Endothelial cell of umbilical vein (primary cell): ENCODE data around the gene RTF2. TPM values are rescaled to one million over a fixed set of nuclear protein-coding genes. Genes with fewer than 3 reads are reported as not detected.

Experiments
- BruUV-seq: library from RNA; stranded (reverse); fragments of 400-500 nt; replicated peaks from 2 replicates; lab custom pipeline; 2021; lab: Mats Ljungman, UMichigan
- CTCF ChIA-PET: fragments of 300-600, 350-600 bp; sonication (Branson Sonifier 250); formaldehyde crosslinking; loops from one replicate; lab custom pipeline; 2021; ENCODE audit warnings: antibody characterized with exemption, inconsistent platforms; lab: Charles Lee
- POLR2A ChIA-PET: fragments of 300-600, 350-600 bp; sonication (Branson Sonifier 250); formaldehyde crosslinking; loops from one replicate; lab custom pipeline; 2021; ENCODE audit warnings: antibody characterized with exemption, inconsistent platforms; lab: Charles Lee
- DNase-seq: peaks from one replicate; pipeline ENCODE4 v3.0.0-alpha.2; 2011; ENCODE audit warnings: low read depth, low spot score
- FAIRE-seq: peaks from 2 replicates; lab custom pipeline; 2011; peaks lifted over from hg19 to GRCh38; lab: Jason Lieb, UNC
- H2AFZ ChIP-seq: 2 replicates; pipeline ENCODE4 v1.6.0; 2012; ENCODE audit warnings: low read depth, low read length, control low read depth, inconsistent platforms
- H3K27ac ChIP-seq: 2 replicates; pipeline ENCODE4 v1.5.1; 2011; ENCODE audit warnings: low read depth, mild to moderate bottlenecking, control low read depth, low read length, moderate library complexity; ENCODE audit not compliant: insufficient read depth
- H3K27me3 ChIP-seq, 2 experiments: 2 replicates each; pipeline versions ENCODE4 v1.6.0 to v1.6.1; 2011; ENCODE audit warnings: low read length in 2 of 2, mixed read lengths in 1 of 2; ENCODE audit not compliant: control insufficient read depth in 2 of 2, insufficient read depth in 2 of 2
- H3K36me3 ChIP-seq, 2 experiments: 2 replicates in 1 of 2; 3 replicates in 1 of 2; pipeline ENCODE4 v1.5.1; 2011; ENCODE audit warnings: low read length in 2 of 2, mild to moderate bottlenecking in 1 of 2, moderate library complexity in 1 of 2; ENCODE audit not compliant: control insufficient read depth in 2 of 2, insufficient read depth in 2 of 2; ENCODE audit errors: extremely low read depth in 1 of 2
- H3K4me1 ChIP-seq: 3 replicates; pipeline ENCODE4 v1.5.1; 2011; ENCODE audit warnings: mild to moderate bottlenecking, low read length; ENCODE audit not compliant: control insufficient read depth, insufficient read depth; ENCODE audit errors: extremely low read depth
- H3K4me2 ChIP-seq: 2 replicates; pipeline ENCODE4 v1.6.1; 2011; ENCODE audit warnings: low read length, control low read depth, mixed read lengths; ENCODE audit not compliant: insufficient read depth
- H3K4me3 ChIP-seq, 3 experiments: fragments of 200-600 bp in 1 of 3; sonication (generic), shearing (Covaris generic) in 1 of 3; replicated peaks in 1 of 3; 2 replicates each; pipeline ENCODE4 v1.5.1; 2011 to 2016; ENCODE audit warnings: control low read depth in 3 of 3, low read length in 3 of 3, mild to moderate bottlenecking in 2 of 3, inconsistent platforms in 1 of 3, low read depth in 1 of 3, moderate library complexity in 1 of 3; ENCODE audit not compliant: insufficient read depth in 1 of 3
- H3K79me2 ChIP-seq: 2 replicates; pipeline ENCODE4 v1.6.0; 2012; ENCODE audit warnings: low read length, inconsistent platforms; ENCODE audit not compliant: control insufficient read depth, insufficient read depth
- H3K9ac ChIP-seq: replicated peaks from 2 replicates; pipeline ENCODE3; 2011; ENCODE audit warnings: low read length, control low read depth; ENCODE audit not compliant: insufficient read depth; ENCODE audit errors: extremely low read depth
- H3K9me1 ChIP-seq: replicated peaks from 3 replicates; pipeline ENCODE4 v1.6.0; 2011; ENCODE audit warnings: mild to moderate bottlenecking, low read length; ENCODE audit not compliant: control insufficient read depth, insufficient read depth; ENCODE audit errors: extremely low read depth
- H3K9me3 ChIP-seq: replicated peaks from 2 replicates; pipeline ENCODE4 v1.5.1; 2012; ENCODE audit warnings: low read length, inconsistent platforms; ENCODE audit not compliant: control insufficient read depth, insufficient read depth
- H4K20me1 ChIP-seq: replicated peaks from 2 replicates; pipeline ENCODE3; 2011; ENCODE audit warnings: mild to moderate bottlenecking, low read length; ENCODE audit not compliant: control insufficient read depth, insufficient read depth; ENCODE audit errors: extremely low read depth
- EZH2 ChIP-seq: IDR thresholded peaks from 2 replicates; pipeline ENCODE4 v1.6.1; 2012; ENCODE audit warnings: borderline replicate concordance, low read depth, mild to moderate bottlenecking, moderate library complexity, low read length, inconsistent platforms; ENCODE audit not compliant: severe bottlenecking
- FOS ChIP-seq: IDR thresholded peaks from 2 replicates; pipeline ENCODE4 v1.6.1; 2011; ENCODE audit warnings: mild to moderate bottlenecking, low read length, moderate library complexity, borderline replicate concordance; ENCODE audit not compliant: insufficient read depth
- GATA2 ChIP-seq: IDR thresholded peaks from 2 replicates; pipeline ENCODE4 v1.7.0; 2011; ENCODE audit warnings: low read depth, mild to moderate bottlenecking, moderate library complexity, mixed read lengths, low read length; ENCODE audit not compliant: insufficient read length, insufficient read depth
- JUN ChIP-seq: IDR thresholded peaks from 2 replicates; pipeline ENCODE4 v1.6.1; 2011; ENCODE audit warnings: borderline replicate concordance, low read depth; ENCODE audit not compliant: insufficient read length, insufficient read depth
- MYC ChIP-seq: IDR thresholded peaks from one replicate; pipeline ENCODE4 v1.6.1; 2011; ENCODE audit warnings: mild to moderate bottlenecking, low read depth, low read length
- POLR2A ChIP-seq: IDR thresholded peaks from 2 replicates; pipeline ENCODE4 v1.6.1; 2012; ENCODE audit warnings: low read depth, mild to moderate bottlenecking, control low read depth, low read length
- POLR2AphosphoS5 ChIP-seq: IDR thresholded peaks from 2 replicates; pipeline ENCODE4 v1.6.1; 2012; ENCODE audit warnings: low read depth, mild to moderate bottlenecking, control low read depth, low read length, moderate library complexity; ENCODE audit not compliant: insufficient read depth
- dilution Hi-C: fragments of 300-500 bp; cut with MboI; formaldehyde crosslinking; loops from one replicate; pipeline ENCODE4 v1.15.0; 2019; ENCODE audit warnings: low sequenced_read_pairs; ENCODE audit not compliant: extremely low pct_ligation_motif_present
- intact Hi-C: fragments of 100-400 bp; cut with micrococcal nuclease; formaldehyde crosslinking; loops from one replicate; pipeline ENCODE4 v1.10.0; 2022
- polyA plus RNA-seq, 4 experiments: library from polyadenylated mRNA; depleted of rRNA in 3 of 4; stranded (reverse) in 3 of 4; unstranded in 1 of 4; fragments of >200 nt; gene quantifications; 2 replicates each; pipeline versions ENCODE4 v1.2.1 to v1.2.3, GENCODE V29; 2011 to 2012; ENCODE audit warnings: missing spikeins in 1 of 4
- total RNA-seq: library from RNA; stranded (reverse); gene quantifications from 2 replicates; pipeline ENCODE4 v1.2.3, GENCODE V29; 2021
- TF ChIP-seq, protein P1 (sequence below): IDR thresholded peaks from 2 replicates; pipeline ENCODE4 v1.6.1; 2011; ENCODE audit not compliant: insufficient read depth, insufficient read length
- TF ChIP-seq, protein P2 (sequence below), 2 donors: IDR thresholded peaks; 1 replicate in 1 of 2; 2 replicates in 1 of 2; pipeline ENCODE4 v1.5.1; 2011; ENCODE audit warnings: low read length in 2 of 2, mild to moderate bottlenecking in 2 of 2, moderate library complexity in 2 of 2, control low read depth in 1 of 2, inconsistent platforms in 1 of 2, low read depth in 1 of 2; ENCODE audit not compliant: insufficient read depth in 1 of 2; ENCODE audit errors: extremely low read depth in 1 of 2

The RTF2 gene
- total and polyA plus RNA-seq, 2 donors (not counting 3 experiments of a cell fraction or from before 2014, with no cell fraction given), result 68.8 to 84.7 TPM

DNA sequence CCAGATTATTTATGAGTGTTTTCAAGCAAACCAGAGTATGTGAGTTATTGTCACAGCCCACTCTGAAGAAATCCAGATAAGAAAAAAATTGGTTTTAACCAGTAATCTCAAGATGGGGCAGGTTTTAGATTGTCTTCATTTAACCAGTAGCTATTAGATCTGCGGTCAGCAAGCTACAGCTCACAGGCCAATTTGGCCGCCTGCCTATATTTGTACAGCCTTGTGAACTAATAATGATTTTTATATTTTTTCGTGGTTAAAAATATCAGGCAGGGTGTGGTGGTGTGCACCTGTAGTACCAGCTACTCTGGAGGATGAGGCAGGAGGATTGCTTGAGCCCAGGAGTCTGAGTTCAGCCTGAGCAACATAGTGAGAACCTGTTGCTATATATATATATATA is 69.6 kb downstream of the RTF2 start:
- Histone ChIP-seq H3K79me2 (no peaks in the 10 kb centered on the region), H3K9me3 (no peaks in the 10 kb centered on the region), H3K9me1 (no peaks in the 10 kb centered on the region), H4K20me1 (no peaks in the 10 kb centered on the region), H3K4me1 (no peaks in the 10 kb centered on the region), H3K4me3 (no peak overlapping the region), H3K27me3 (no peaks in the 10 kb centered on the region), H3K27ac (no peak overlapping the region), H3K9ac (no peak overlapping the region), H3K36me3 (no peaks in the 10 kb centered on the region), H2AFZ (no peak overlapping the region), H3K4me2 (no peak overlapping the region)
- no TSS peak for BruUV-seq
- DNase-seq (no peak), FAIRE-seq (no peak)
- intact Hi-C loops, result no loop called here
- CTCF ChIA-PET, result interaction anchor here (1.3 kb wide), 1 partner anchor 13 kb away, joined by 8 read pairs; no protein-coding TSS in a partner anchor
- TF ChIP-seq POLR2A (no peak), GATA2 (no peak), JUN (no peak), POLR2AphosphoS5 (no peak), EZH2 (no peak), FOS (no peak), MYC (no peak)
- TF ChIP-seq, protein P1, sequence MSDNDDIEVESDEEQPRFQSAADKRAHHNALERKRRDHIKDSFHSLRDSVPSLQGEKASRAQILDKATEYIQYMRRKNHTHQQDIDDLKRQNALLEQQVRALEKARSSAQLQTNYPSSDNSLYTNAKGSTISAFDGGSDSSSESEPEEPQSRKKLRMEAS, result no peak
- TF ChIP-seq, protein P2, sequence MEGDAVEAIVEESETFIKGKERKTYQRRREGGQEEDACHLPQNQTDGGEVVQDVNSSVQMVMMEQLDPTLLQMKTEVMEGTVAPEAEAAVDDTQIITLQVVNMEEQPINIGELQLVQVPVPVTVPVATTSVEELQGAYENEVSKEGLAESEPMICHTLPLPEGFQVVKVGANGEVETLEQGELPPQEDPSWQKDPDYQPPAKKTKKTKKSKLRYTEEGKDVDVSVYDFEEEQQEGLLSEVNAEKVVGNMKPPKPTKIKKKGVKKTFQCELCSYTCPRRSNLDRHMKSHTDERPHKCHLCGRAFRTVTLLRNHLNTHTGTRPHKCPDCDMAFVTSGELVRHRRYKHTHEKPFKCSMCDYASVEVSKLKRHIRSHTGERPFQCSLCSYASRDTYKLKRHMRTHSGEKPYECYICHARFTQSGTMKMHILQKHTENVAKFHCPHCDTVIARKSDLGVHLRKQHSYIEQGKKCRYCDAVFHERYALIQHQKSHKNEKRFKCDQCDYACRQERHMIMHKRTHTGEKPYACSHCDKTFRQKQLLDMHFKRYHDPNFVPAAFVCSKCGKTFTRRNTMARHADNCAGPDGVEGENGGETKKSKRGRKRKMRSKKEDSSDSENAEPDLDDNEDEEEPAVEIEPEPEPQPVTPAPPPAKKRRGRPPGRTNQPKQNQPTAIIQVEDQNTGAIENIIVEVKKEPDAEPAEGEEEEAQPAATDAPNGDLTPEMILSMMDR (IDR thresholded peaks at IDR 0.05; ENCODE audit: extremely low read depth in 1 of 2, insufficient read depth in 1 of 2, low read depth in 1 of 2, low read length in 2 of 2), result no peak
- POLR2A ChIA-PET, result no interaction called here
- dilution Hi-C loops, result no loop called here
